Osteoblast (primary cell): ENCODE measurements around the gene SMYD2. TPM values are rescaled to one million over a fixed set of nuclear protein-coding genes. Genes with fewer than 3 reads are reported as not detected.

Experiments
- DNase-seq: peaks from one replicate; pipeline ENCODE4 v3.0.0; 2011; ENCODE audit warnings: low spot score, mixed read lengths; ENCODE audit not compliant: insufficient read length; ENCODE audit errors: missing footprints
- H2AFZ ChIP-seq: 2 replicates; pipeline ENCODE4 v1.6.0; 2011; ENCODE audit warnings: mild to moderate bottlenecking, low read length
- H3K27ac ChIP-seq: 2 replicates; pipeline ENCODE4 v1.5.1; 2011; ENCODE audit warnings: mild to moderate bottlenecking, low read depth, low read length, moderate library complexity
- H3K27me3 ChIP-seq: 2 replicates; pipeline ENCODE4 v1.6.0; 2012; ENCODE audit warnings: mild to moderate bottlenecking, control low read depth, inconsistent platforms, low read length, moderate library complexity; ENCODE audit not compliant: insufficient read depth
- H3K36me3 ChIP-seq: 2 replicates; pipeline ENCODE4 v1.5.1; 2011; ENCODE audit warnings: mild to moderate bottlenecking, low read length, control low read depth, moderate library complexity; ENCODE audit not compliant: insufficient read depth
- H3K4me1 ChIP-seq: 2 replicates; pipeline ENCODE4 v1.5.1; 2011; ENCODE audit warnings: mild to moderate bottlenecking, low read length, control low read depth, moderate library complexity; ENCODE audit not compliant: insufficient read depth
- H3K4me2 ChIP-seq: 2 replicates; pipeline ENCODE4 v1.6.0; 2011; ENCODE audit warnings: mild to moderate bottlenecking, low read length; ENCODE audit not compliant: insufficient read depth
- H3K4me3 ChIP-seq: fragments of 200-600 bp; sonication (generic); 3 replicates; pipeline ENCODE4 v1.5.1; 2012; ENCODE audit warnings: mild to moderate bottlenecking, low read length, inconsistent platforms; ENCODE audit not compliant: insufficient read depth
- H3K79me2 ChIP-seq: 2 replicates; pipeline ENCODE4 v1.6.0; 2012; ENCODE audit warnings: mild to moderate bottlenecking, low read length, control low read depth, inconsistent platforms; ENCODE audit not compliant: insufficient read depth
- H3K9me3 ChIP-seq: 2 replicates; pipeline ENCODE4 v1.5.1; 2011; ENCODE audit warnings: low read depth, low read length, control low read depth
- H4K20me1 ChIP-seq: 2 replicates; pipeline ENCODE4 v1.6.0; 2012; ENCODE audit warnings: mild to moderate bottlenecking, low read length, control low read depth; ENCODE audit not compliant: insufficient read depth
- CTCF ChIP-seq: IDR thresholded peaks from 2 replicates; pipeline ENCODE4 v1.5.1; 2011; ENCODE audit warnings: mild to moderate bottlenecking, low read depth, low read length, moderate library complexity; ENCODE audit errors: extremely low read depth
- total RNA-seq: library from RNA; depleted of rRNA; stranded (reverse); fragments of >200 nt; gene quantifications from 2 replicates; pipeline ENCODE4 v1.2.3, GENCODE V29; 2012

SMYD2 gene
- total RNA-seq, 1 donor = 39.4 TPM

DNA sequence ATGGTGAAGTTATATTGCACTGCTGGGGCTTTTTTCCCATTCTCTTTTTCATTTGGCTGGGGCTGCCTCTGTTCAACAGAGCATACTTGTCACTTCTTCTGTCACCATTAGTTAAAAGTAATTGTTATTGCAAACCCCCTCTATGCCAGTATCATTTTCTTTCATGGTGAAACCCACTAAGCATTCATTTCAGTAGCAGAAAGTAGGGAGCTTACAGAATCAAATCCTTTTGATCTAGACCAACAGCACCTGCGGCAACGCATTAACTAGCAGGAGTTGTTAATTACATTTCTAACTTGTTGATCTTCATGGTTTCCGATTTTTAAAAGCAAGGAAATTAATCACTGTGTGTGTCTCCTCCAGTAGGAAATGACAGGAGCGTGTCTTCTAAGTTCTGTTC lies 15.0 kb downstream of the SMYD2 start:
- H3K27ac ChIP-seq = no peak overlapping the region
- no peaks in the 10 kb centered on the region for H3K9me3 ChIP-seq
- H4K20me1 ChIP-seq = peaks cover 8% of the 10 kb centered on the region
- H3K36me3 ChIP-seq = no peaks in the 10 kb centered on the region
- no peak for DNase-seq
- peaks cover 19% of the 10 kb centered on the region for H3K4me1 ChIP-seq
- no peaks in the 10 kb centered on the region for H3K27me3 ChIP-seq
- no peak overlapping the region for H3K4me2 ChIP-seq
- no peak overlapping the region for H2AFZ ChIP-seq
- no peak for TF ChIP-seq CTCF
- peaks cover 2% of the 10 kb centered on the region for H3K79me2 ChIP-seq
- H3K4me3 ChIP-seq = no peak overlapping the region

GRCh38 chr1:214296860-214297745 lies 16.1 kb downstream of the SMYD2 start:
- peak overlapping the region; percentile 66 for H3K27ac ChIP-seq
- H3K4me1 ChIP-seq = peaks cover 19% of the 10 kb centered on the region
- peaks cover 1% of the 10 kb centered on the region for H3K79me2 ChIP-seq
- no peak for TF ChIP-seq CTCF
- H4K20me1 ChIP-seq = peaks cover 8% of the 10 kb centered on the region
- no peaks in the 10 kb centered on the region for H3K9me3 ChIP-seq
- H3K36me3 ChIP-seq = no peaks in the 10 kb centered on the region
- H3K4me2 ChIP-seq = peak overlapping the region; percentile 78
- no peaks in the 10 kb centered on the region for H3K27me3 ChIP-seq
- H3K4me3 ChIP-seq = peak overlapping the region; percentile 54
- H2AFZ ChIP-seq = no peak overlapping the region
- DNase-seq = peak; percentile 84

DNA sequence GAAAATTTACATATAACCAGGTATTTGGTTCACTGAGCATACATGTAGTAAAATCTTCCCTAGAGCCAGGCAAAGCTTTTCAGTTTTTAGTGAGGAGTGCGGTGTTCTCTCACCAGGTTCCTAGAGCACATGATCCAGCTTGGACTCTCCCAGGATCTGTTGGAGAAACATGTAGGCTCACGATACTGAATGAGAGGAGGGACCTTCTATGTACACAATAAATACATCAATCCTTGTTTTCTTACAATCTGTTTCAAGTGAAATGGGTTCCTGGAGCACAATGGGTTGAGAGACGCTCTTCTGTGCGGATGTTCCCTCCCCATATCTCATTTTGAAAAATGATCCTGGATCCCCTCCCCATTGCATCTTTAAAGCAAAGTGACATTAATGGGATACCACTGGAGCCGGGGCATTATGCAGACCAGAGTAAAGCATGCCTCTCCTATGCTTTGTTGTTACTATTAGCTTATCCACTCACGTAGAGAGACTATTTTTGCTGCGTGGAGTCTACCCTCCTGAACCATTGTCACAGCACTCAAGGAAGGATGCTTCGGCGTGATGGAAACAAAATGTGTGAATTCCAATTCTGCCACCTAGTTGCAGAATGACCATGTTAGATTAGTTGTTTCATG lies 19.3 kb downstream of the SMYD2 start:
- no peaks in the 10 kb centered on the region for H3K27me3 ChIP-seq
- TF ChIP-seq CTCF = no peak
- no peaks in the 10 kb centered on the region for H3K9me3 ChIP-seq
- no peak overlapping the region for H3K27ac ChIP-seq
- H3K4me3 ChIP-seq = no peak overlapping the region
- peaks cover 9% of the 10 kb centered on the region for H4K20me1 ChIP-seq
- H3K36me3 ChIP-seq = no peaks in the 10 kb centered on the region
- no peak for DNase-seq
- H3K4me2 ChIP-seq = no peak overlapping the region
- H3K79me2 ChIP-seq = no peaks in the 10 kb centered on the region
- H2AFZ ChIP-seq = no peak overlapping the region
- H3K4me1 ChIP-seq = peaks cover 29% of the 10 kb centered on the region

DNA sequence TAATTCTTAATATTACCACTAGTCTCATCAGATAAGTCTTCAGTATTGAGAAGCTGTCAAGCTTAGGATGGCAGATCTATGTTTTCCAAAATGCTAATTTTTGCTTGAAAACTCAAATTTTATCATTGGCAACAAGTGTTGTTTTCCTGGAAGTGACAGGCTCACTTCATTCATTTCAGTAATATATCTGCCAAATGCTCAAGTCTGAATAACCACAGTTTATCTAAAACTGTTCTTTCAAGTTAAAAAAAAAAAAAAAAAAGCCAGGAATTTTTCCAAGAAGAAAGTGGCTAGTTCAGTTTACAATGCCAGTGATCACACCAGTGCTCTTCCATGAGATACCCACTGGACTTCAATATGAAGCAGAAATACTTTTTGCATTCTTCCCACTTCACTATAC lies 20.6 kb downstream of the SMYD2 start:
- no peak overlapping the region for H3K4me2 ChIP-seq
- no peak overlapping the region for H2AFZ ChIP-seq
- no peaks in the 10 kb centered on the region for H3K79me2 ChIP-seq
- H3K27ac ChIP-seq = no peak overlapping the region
- TF ChIP-seq CTCF = no peak
- no peaks in the 10 kb centered on the region for H3K27me3 ChIP-seq
- peaks cover 23% of the 10 kb centered on the region for H3K4me1 ChIP-seq
- H3K4me3 ChIP-seq = no peak overlapping the region
- H3K36me3 ChIP-seq = no peaks in the 10 kb centered on the region
- peaks cover 8% of the 10 kb centered on the region for H4K20me1 ChIP-seq
- H3K9me3 ChIP-seq = no peaks in the 10 kb centered on the region
- no peak for DNase-seq
